Nucleus accumbens (tissue), 56 donors: ENCODE measurements around the gene FOXO3.

Experiments used
- DNase-seq, 56 donors: peaks; one replicate each; lab custom pipeline; 2025; lab: John Stamatoyannopoulos, UW

The FOXO3 gene

GRCh38 chr6:108699290-108700041 lies 138.7 kb downstream of the FOXO3 start:
- no peak for DNase-seq

GRCh38 chr6:108702106-108702851 lies 141.6 kb downstream of the FOXO3 start:
- DNase-seq = no peak

GRCh38 chr6:108706649-108707048 lies 145.9 kb downstream of the FOXO3 start:
- DNase-seq = no peak

GRCh38 chr6:108707328-108707976 lies 146.7 kb downstream of the FOXO3 start:
- no peak for DNase-seq

GRCh38 chr6:108710030-108710429 lies 149.3 kb downstream of the FOXO3 start:
- no peak for DNase-seq

- DNase-seq = no peak
These were observed 149.8 kb downstream of the FOXO3 start for GRCh38 chr6:108710551-108710950.

GRCh38 chr6:108711071-108711470 lies 150.4 kb downstream of the FOXO3 start:
- no peak for DNase-seq

- DNase-seq = no peak
These were observed 151.1 kb downstream of the FOXO3 start for GRCh38 chr6:108711826-108712225.

GRCh38 chr6:108712946-108713345 lies 152.2 kb downstream of the FOXO3 start:
- no peak for DNase-seq

- no peak for DNase-seq
These were observed 153.5 kb downstream of the FOXO3 start for GRCh38 chr6:108714101-108714765.

GRCh38 chr6:108714766-108715414 lies 154.2 kb downstream of the FOXO3 start:
- no peak for DNase-seq

GRCh38 chr6:108715832-108716231 lies 155.1 kb downstream of the FOXO3 start:
- no peak for DNase-seq

- DNase-seq = no peak
These were observed 156.4 kb downstream of the FOXO3 start for GRCh38 chr6:108716801-108717791.

- DNase-seq = no peak
These were observed 158.8 kb downstream of the FOXO3 start for GRCh38 chr6:108719477-108719876.

- no peak for DNase-seq
These were observed 160.1 kb downstream of the FOXO3 start for GRCh38 chr6:108720827-108721226.

- DNase-seq = no peak
These were observed 160.6 kb downstream of the FOXO3 start for GRCh38 chr6:108721286-108721685.

- no peak for DNase-seq
These were observed 162.9 kb downstream of the FOXO3 start for GRCh38 chr6:108723594-108723993.

GRCh38 chr6:108726726-108727339 lies 166.1 kb downstream of the FOXO3 start:
- DNase-seq = no peak
